Kidney (tissue), 14 donors: ENCODE data around the gene ARV1. TPM values are rescaled to one million over a fixed set of nuclear protein-coding genes. Genes with fewer than 3 reads are reported as not detected.

Experiments
- DNase-seq, 5 donors: peaks; one replicate each; pipeline ENCODE4 v3.0.0-alpha.2; 2013 to 2020
- FAIRE-seq: peaks from 2 replicates; lab custom pipeline; 2012; peaks lifted over from hg19 to GRCh38; lab: Jason Lieb, UNC
- H3K27ac ChIP-seq, 2 donors: one replicate each; pipeline ENCODE4 v1.7.0; 2013; ENCODE audit warnings: low read depth in 2 of 2, low read length in 2 of 2, inconsistent platforms in 1 of 2
- H3K27me3 ChIP-seq: one replicate; pipeline ENCODE4 v1.7.1; 2013; ENCODE audit warnings: low read length, inconsistent platforms; ENCODE audit not compliant: control insufficient read depth, insufficient read depth
- H3K36me3 ChIP-seq, 3 donors: one replicate each; pipeline versions ENCODE4 v1.7.0 to v1.7.1; 2013; ENCODE audit warnings: low read length in 3 of 3, control low read depth in 1 of 3, inconsistent platforms in 1 of 3; ENCODE audit not compliant: insufficient read depth in 3 of 3, control insufficient read depth in 2 of 3
- H3K4me1 ChIP-seq, 3 donors: one replicate each; pipeline versions ENCODE4 v1.7.0 to v1.7.1; 2013; ENCODE audit warnings: low read length in 3 of 3, inconsistent platforms in 1 of 3, low read depth in 1 of 3; ENCODE audit not compliant: control insufficient read depth in 2 of 3, insufficient read depth in 2 of 3
- H3K4me3 ChIP-seq, 3 donors: one replicate each; pipeline versions ENCODE4 v1.7.0 to v1.8.1; 2013; ENCODE audit warnings: low read length in 3 of 3, control low read depth in 1 of 3, inconsistent platforms in 1 of 3
- H3K9ac ChIP-seq, 3 donors: one replicate each; pipeline versions ENCODE4 v1.7.0 to v1.7.1; 2013; ENCODE audit warnings: low read length in 3 of 3, control low read depth in 1 of 3, inconsistent platforms in 1 of 3
- H3K9me3 ChIP-seq, 3 donors: one replicate each; pipeline versions ENCODE4 v1.7.0 to v1.7.1; 2013; ENCODE audit warnings: low read length in 3 of 3, control low read depth in 1 of 3, inconsistent platforms in 1 of 3; ENCODE audit not compliant: control insufficient read depth in 2 of 3, insufficient read depth in 1 of 3
- intact Hi-C: fragments of 100-400 bp; cut with DNase I; formaldehyde crosslinking; loops from one replicate; pipeline ENCODE4 v1.11.1; 2022
- polyA plus RNA-seq: library from polyadenylated mRNA; stranded (reverse); fragments of 350-450 nt; fragmentation: Illumina TruSeq; extraction: RNeasy Lipid Tissue Mini Kit (QIAGEN cat#74804); gene quantifications from one replicate; pipeline ENCODE4 v1.2.3, GENCODE V29; 2014; ENCODE audit warnings: low read depth, low replicate concordance; ENCODE audit not compliant: insufficient read depth
- total RNA-seq: library from RNA; stranded (reverse); fragmentation: NEBNext Ultra II Directional; extraction: Animal tissue kit (Norgen Biotek cat#: 25700); gene quantifications from one replicate; pipeline ENCODE4 v1.2.1, GENCODE V29; 2021
- TF ChIP-seq, protein P1 (sequence below): IDR thresholded peaks from 3 replicates; pipeline ENCODE4 v1.5.1; 2012; ENCODE audit warnings: mild to moderate bottlenecking, moderate library complexity, borderline replicate concordance; ENCODE audit not compliant: insufficient read depth; ENCODE audit errors: extremely low read depth
- donor health status: control.
- donor health status: control.
- donor health status: control.
- donor health status: control.
- donor health status: control.
- donor health status: DM: yes; HTN: yes; CAD: no.
- donor health status: Normal renal cell carcinoma (clear cell type).

ARV1 gene
- total and polyA plus RNA-seq, 2 donors from 2014 or later = 21.1 to 38.5 TPM

DNA sequence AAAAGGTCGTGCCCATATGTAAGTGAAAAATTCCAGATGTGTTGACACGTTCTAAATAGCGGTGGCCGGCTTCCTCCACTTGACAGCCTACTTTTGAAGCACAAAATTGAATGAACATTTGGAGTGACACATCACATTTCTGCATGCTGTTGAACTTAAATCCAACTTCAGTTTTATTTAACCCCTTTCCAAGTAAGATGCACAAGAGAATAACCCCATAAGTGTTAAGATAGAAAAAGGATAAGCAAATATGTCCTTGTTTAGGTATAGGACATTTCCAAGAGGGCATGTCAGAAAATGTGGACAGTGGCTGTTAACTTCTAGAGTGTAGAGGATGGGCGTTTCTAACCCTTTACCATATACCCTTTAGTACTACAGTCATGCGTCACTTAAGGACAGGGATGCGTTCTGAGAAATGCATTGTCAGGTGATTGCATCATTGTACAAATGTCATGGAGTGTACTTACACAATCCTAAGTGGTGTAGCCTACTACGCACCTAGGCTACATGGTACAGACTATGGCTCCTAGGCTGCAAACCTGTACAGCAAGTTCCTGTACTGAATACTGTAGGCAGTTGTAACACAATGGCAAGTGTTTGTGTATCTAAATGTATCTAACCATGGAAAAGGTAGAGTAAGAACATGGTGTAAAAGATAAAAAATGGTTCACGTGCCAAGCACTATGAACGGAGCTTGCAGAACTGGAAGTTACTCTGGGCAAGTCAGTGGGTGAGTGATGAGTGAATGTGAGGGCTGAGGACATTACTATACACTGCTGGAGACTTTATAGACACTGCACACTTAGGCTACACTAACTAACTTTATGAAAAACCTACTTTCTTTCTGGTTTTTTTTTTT is 70.5 kb downstream of the ARV1 start:
- peaks cover 0 to 3% (median 0%) of the 10 kb centered on the region in 3 donors for H3K4me1 ChIP-seq
- no peak overlapping the region for H3K27ac ChIP-seq
- no peak overlapping the region for H3K4me3 ChIP-seq
- H3K36me3 ChIP-seq = no peaks in the 10 kb centered on the region
- TF ChIP-seq, protein P1, sequence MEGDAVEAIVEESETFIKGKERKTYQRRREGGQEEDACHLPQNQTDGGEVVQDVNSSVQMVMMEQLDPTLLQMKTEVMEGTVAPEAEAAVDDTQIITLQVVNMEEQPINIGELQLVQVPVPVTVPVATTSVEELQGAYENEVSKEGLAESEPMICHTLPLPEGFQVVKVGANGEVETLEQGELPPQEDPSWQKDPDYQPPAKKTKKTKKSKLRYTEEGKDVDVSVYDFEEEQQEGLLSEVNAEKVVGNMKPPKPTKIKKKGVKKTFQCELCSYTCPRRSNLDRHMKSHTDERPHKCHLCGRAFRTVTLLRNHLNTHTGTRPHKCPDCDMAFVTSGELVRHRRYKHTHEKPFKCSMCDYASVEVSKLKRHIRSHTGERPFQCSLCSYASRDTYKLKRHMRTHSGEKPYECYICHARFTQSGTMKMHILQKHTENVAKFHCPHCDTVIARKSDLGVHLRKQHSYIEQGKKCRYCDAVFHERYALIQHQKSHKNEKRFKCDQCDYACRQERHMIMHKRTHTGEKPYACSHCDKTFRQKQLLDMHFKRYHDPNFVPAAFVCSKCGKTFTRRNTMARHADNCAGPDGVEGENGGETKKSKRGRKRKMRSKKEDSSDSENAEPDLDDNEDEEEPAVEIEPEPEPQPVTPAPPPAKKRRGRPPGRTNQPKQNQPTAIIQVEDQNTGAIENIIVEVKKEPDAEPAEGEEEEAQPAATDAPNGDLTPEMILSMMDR = no peak
- DNase-seq (no peak), FAIRE-seq (no peak)
- intact Hi-C loops = no loop called here
- H3K9me3 ChIP-seq = peaks cover 0 to 3% (median 2%) of the 10 kb centered on the region in 3 donors
- no peak overlapping the region for H3K9ac ChIP-seq
- H3K27me3 ChIP-seq = no peaks in the 10 kb centered on the region

Other genes starting within 250 kb of the ARV1 start
- gene CAPN9, start 231.7 kb upstream of the ARV1 start, total RNA-seq = 0.41 TPM
- not detected for gene CAPN9, start 231.7 kb upstream of the ARV1 start, polyA plus RNA-seq
- 45.3 TPM for gene C1orf198, start 110.6 kb upstream of the ARV1 start, total RNA-seq
- gene C1orf198, start 110.6 kb upstream of the ARV1 start, polyA plus RNA-seq = 15.4 TPM
- 15.6 TPM for gene TTC13, start 233 bp upstream of the ARV1 start, total RNA-seq
- gene TTC13, start 233 bp upstream of the ARV1 start, polyA plus RNA-seq = 4.2 TPM
- 14.9 TPM for gene FAM89A, start 61.2 kb downstream of the ARV1 start, total RNA-seq
- gene FAM89A, start 61.2 kb downstream of the ARV1 start, polyA plus RNA-seq = 19.9 TPM
- gene TRIM67, start 183.0 kb downstream of the ARV1 start, total RNA-seq = not detected
- 0.04 TPM for gene TRIM67, start 183.0 kb downstream of the ARV1 start, polyA plus RNA-seq